GM20000 (cell line): Measurements from ENCODE around the gene ATIC.

Source experiments
- DNase-seq: peaks from one replicate; pipeline ENCODE4 v3.0.0; 2012; ENCODE audit warnings: low spot score
- TF ChIP-seq, protein P1 (sequence below): IDR thresholded peaks from 2 replicates; pipeline ENCODE4 v1.5.1; 2012; ENCODE audit warnings: mild to moderate bottlenecking, control low read depth; ENCODE audit errors: extremely low read depth, missing control alignments

The ATIC gene

DNA sequence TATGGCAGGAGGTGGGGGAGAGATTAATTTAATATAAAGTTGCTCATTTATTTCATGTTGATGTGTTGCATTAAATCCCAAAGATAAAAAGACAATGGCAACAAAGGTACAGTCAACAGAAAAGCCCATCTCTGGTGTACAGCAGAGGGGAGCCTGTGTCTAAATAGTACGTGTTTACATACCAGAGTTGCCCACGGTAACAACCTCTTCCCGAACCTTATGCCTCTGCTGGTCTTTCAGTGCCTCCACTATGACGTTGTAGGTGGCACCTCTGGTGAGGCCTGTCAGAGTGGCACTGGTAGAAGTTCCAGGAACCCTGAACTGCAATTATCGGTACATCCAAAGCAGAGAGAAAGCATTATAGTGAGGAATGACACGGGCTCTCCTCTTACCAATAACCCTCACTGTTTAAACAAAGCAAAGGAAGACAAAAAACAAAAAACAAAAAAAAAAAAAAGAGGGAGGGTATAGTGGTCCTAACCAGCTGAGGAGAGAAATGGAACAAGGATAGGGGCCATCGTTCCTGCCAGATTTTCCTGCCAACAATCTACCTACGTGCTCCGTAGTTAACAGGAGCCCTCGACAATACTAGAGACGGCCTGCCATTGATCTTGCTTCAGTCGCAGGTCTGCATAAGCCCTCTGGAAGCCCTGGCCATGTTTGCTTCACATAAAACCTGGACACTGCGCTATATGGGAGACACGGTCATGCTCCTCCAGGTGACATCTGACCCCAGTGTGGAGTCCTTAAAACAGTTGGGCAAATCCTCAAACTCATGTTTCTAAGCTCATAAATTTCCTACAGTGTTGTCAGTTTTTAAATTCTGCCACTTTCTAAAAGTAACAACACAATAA, 58.5 kb downstream of the ATIC start:
- TF ChIP-seq, protein P1, sequence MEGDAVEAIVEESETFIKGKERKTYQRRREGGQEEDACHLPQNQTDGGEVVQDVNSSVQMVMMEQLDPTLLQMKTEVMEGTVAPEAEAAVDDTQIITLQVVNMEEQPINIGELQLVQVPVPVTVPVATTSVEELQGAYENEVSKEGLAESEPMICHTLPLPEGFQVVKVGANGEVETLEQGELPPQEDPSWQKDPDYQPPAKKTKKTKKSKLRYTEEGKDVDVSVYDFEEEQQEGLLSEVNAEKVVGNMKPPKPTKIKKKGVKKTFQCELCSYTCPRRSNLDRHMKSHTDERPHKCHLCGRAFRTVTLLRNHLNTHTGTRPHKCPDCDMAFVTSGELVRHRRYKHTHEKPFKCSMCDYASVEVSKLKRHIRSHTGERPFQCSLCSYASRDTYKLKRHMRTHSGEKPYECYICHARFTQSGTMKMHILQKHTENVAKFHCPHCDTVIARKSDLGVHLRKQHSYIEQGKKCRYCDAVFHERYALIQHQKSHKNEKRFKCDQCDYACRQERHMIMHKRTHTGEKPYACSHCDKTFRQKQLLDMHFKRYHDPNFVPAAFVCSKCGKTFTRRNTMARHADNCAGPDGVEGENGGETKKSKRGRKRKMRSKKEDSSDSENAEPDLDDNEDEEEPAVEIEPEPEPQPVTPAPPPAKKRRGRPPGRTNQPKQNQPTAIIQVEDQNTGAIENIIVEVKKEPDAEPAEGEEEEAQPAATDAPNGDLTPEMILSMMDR = no peak
- DNase-seq = no peak

DNA sequence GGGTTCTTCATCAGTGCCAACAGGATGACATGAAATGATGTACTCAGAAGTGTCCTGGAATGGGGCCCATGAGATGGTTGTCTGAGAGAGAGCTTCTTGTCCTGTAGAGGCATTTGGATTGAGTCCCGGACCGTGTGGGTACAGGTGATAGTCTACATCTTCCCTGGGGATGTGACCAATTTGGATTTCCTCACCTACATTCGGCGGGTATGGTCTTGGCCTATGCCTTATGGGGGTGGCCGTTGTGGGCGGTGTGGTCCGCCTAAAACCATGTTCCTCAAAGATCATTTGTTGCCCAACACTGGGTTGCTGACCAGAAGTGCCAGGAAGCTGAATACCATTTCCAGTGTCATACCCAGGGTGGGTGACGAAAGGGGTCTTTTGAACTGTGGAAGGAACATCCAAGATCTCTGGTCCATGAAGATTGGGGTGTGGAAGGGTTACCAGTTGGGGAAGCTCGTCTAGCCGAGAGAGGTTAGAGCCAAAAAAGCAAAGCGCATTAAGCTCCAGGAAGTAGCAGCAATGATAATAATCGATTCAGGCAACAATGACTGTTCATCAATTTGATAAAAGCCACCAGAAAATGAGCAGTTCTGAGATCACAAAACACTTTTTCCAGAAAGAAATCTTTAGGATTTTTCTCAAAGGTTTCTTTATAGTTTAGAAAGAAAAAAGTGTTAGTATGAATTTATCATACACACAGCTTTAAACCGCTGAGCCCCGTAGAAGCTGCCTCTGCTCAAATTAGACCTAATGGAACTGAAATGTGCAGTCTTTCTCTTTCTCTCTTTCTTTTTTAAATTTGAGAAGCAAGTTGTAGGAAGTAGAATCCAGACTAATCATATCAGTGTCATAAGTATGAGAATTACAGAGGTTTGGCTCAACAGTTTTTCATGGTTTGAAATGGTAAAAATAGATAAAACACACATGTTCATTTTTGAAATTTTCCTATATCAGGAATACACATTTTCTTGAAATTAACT, 60.3 kb downstream of the ATIC start:
- TF ChIP-seq, protein P1 = no peak
- no peak for DNase-seq

DNA sequence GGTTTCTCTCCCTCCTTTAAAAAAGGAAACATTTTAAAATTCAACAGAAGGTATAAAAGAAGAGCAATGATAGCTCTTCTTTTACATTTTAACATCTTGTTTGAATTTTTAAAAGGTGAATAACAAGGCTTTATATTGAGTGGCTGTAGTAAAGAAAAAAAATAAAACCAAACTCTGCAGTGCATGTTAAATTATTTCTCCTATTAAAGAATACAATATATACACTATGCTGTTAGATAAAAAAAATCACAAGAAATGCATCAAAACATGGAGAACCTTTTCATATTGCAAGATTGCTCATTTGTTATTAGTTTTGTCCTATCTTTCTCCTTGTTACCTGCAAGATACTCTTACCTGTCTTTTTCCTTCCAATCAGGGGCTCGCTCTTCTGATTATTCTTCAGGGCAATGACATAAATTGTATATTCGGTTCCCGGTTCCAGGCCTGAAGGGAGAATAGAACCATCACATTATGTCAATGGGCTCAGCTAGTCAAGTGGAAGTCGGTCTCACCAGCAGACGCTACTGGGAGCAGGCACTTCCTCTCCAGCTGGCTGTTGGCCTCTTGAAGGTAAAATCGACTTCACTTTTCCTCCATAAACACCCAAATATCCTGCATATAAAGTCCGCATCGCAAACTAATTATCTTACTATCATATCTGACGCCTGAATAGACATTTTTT, 61.2 kb downstream of the ATIC start:
- DNase-seq = no peak
- TF ChIP-seq, protein P1 = no peak

DNA sequence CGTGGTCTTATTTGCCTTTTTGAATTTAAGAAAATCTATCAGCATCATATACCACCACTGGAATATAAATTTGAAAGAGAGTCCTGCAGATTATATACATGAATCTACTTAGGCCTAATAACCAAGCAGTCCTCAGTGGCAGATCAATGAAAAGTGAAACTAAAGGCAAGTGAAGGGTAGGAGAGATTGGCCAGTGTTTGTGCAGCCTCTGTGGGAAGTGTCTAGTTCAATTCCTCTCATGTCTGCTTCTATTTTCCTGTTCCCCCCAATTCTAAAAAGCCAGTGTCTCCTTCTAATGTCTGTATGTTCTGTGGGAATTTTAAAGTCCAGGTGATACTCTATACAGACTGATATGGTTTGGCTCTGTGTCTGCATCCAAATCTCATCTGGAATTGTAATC, 62.1 kb downstream of the ATIC start:
- TF ChIP-seq, protein P1 = no peak
- DNase-seq = no peak

DNA sequence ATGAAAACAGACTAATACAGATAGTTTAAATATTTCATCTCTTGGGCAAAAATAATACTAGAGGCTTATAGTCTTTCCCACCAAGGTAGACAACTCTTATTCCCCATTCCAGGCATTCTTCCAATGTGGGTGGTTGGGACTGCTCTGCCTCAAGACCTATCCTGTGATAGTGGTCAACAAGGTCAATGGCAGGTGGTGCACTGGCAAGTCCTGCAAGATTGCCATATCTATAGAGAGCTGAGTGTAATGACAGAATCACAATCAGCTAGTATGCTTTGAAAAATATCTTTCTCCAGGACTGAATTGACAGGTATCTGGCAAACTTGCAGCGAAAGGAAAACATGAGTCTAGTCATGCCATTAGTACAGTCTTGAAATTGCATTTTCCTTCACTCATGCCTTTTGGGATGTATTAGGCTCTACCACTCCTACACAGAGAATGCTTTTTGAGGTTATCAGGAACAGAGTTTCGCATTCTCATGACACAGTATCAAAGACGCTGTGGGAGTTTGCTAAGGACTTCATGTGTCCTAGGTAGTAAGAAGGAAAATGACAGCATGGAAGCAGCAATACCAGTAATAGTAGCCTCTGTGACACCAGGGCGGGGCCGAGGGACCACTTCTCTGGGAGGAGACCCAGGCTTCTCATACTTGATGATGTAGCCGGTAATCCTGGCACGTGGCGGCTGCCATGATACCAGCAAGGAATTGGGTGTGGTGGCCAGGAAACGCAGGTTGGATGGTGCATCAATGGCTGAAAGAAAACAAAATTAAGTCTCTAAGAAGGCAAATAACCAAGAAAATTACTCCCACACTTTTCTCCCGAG, 63.0 kb downstream of the ATIC start:
- no peak for DNase-seq
- TF ChIP-seq, protein P1 = no peak

DNA sequence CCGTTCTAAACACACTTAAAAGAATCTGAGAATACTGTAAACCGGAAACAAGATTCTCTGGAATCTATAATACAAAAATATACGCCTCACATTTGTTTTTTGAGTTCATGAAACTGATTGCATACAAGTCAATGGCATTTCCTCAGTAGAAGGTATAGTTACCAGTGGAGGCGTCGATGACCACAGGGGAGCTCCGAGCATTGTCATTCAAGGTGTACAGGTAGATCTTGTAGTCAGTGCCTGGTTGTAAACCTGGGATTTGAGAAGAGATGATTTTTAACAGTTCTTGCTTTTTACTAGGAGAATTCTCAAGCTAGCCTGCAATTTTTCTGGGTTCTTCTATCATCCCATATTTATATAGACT, 63.6 kb downstream of the ATIC start:
- no peak for DNase-seq
- TF ChIP-seq, protein P1 = no peak
